HT-29 (cell line): ENCODE results near the gene CHRM2. TPM values are rescaled to one million over a fixed set of nuclear protein-coding genes. Genes with fewer than 3 reads are reported as not detected.

Experiments
- DNase-seq: peaks from one replicate; pipeline ENCODE4 v3.0.0-alpha.2; 2015; ENCODE audit warnings: low spot score
- small RNA-seq: library from RNA; depleted of rRNA; stranded (forward); fragments of <200 nt; gene quantifications from one replicate; pipeline ENCODE3, GENCODE V24; 2014
- total RNA-seq: library from RNA; depleted of rRNA; stranded (reverse); fragments of >200 nt; shearing (Covaris generic); gene quantifications from 2 replicates; pipeline ENCODE4 v1.2.3, GENCODE V29; 2014

CHRM2 gene
- total RNA-seq, 1 experiment from 2014 or later, result not detected

- DNase-seq, result no peak
Observed at GRCh38 chr7:137025469-137026175, 157.2 kb downstream of the CHRM2 start.

- no peak for DNase-seq
Observed at GRCh38 chr7:137026176-137026500, 157.7 kb downstream of the CHRM2 start.

- DNase-seq, result no peak
Observed at GRCh38 chr7:137032436-137032835, 164.0 kb downstream of the CHRM2 start.

- no peak for DNase-seq
Observed at GRCh38 chr7:137036768-137037167, 168.3 kb downstream of the CHRM2 start.

- no peak for DNase-seq
Observed at GRCh38 chr7:137038706-137039105, 170.3 kb downstream of the CHRM2 start.

GRCh38 chr7:137040745-137041144 lies 172.3 kb downstream of the CHRM2 start:
- DNase-seq, result no peak

GRCh38 chr7:137045573-137045972 lies 177.1 kb downstream of the CHRM2 start:
- DNase-seq, result no peak

- DNase-seq, result no peak
Observed at GRCh38 chr7:137069249-137069963, 201.0 kb downstream of the CHRM2 start.

Small RNA genes lying within 50 kb of the gene (small RNA-seq; reads per million reads assigned to genes)
- gene KRT8P51 (not detected), gene MIR490 (not detected)
